Liver (tissue), 9 donors: Measurements from ENCODE around the gene SLC6A11. TPM values are rescaled to one million over a fixed set of nuclear protein-coding genes. Genes with fewer than 3 reads are reported as not detected.

Experiments
- DNase-seq: peaks from one replicate; pipeline ENCODE4 v3.0.0-alpha.2; 2017; ENCODE audit warnings: low spot score
- H3K27ac ChIP-seq, 2 donors: one replicate each; pipeline ENCODE4 v1.7.0; 2013; ENCODE audit warnings: inconsistent platforms in 2 of 2, low read length in 2 of 2, control low read depth in 1 of 2, low read depth in 1 of 2, mild to moderate bottlenecking in 1 of 2
- H3K27me3 ChIP-seq, 4 donors: one replicate each; pipeline versions ENCODE4 v1.6.1 to v1.7.0; 2013; ENCODE audit warnings: low read length in 3 of 4, inconsistent platforms in 1 of 4, mild to moderate bottlenecking in 1 of 4, moderate library complexity in 1 of 4; ENCODE audit not compliant: control insufficient read depth in 4 of 4, insufficient read depth in 4 of 4
- H3K36me3 ChIP-seq, 4 donors: one replicate each; pipeline versions ENCODE4 v1.6.1 to v1.7.0; 2013; ENCODE audit warnings: low read length in 3 of 4, mild to moderate bottlenecking in 3 of 4, low read depth in 1 of 4, moderate library complexity in 1 of 4; ENCODE audit not compliant: control insufficient read depth in 4 of 4, insufficient read depth in 3 of 4
- H3K4me1 ChIP-seq, 4 donors: one replicate each; pipeline versions ENCODE4 v1.6.1 to v1.7.0; 2013; ENCODE audit warnings: low read length in 3 of 4, mild to moderate bottlenecking in 3 of 4, moderate library complexity in 1 of 4; ENCODE audit not compliant: control insufficient read depth in 4 of 4, insufficient read depth in 4 of 4
- H3K4me3 ChIP-seq, 3 donors: one replicate each; pipeline versions ENCODE4 v1.6.1 to v1.7.0; 2013; ENCODE audit warnings: low read length in 3 of 3, control low read depth in 1 of 3, low read depth in 1 of 3, mild to moderate bottlenecking in 1 of 3
- H3K9ac ChIP-seq, 2 donors: one replicate each; pipeline ENCODE4 v1.7.0; 2013; ENCODE audit warnings: low read length in 2 of 2, mild to moderate bottlenecking in 2 of 2, moderate library complexity in 2 of 2, control low read depth in 1 of 2, low read depth in 1 of 2
- H3K9me3 ChIP-seq, 4 donors: one replicate each; pipeline versions ENCODE4 v1.6.1 to v1.7.0; 2013; ENCODE audit warnings: low read length in 3 of 4; ENCODE audit not compliant: control insufficient read depth in 4 of 4
- ATF3 ChIP-seq: IDR thresholded peaks from 2 replicates; pipeline ENCODE4 v1.6.1; 2016; ENCODE audit warnings: antibody characterized with exemption
- CTCF ChIP-seq: fragments of 150-350 bp; IDR thresholded peaks from 2 replicates; pipeline ENCODE4 v1.5.1; 2017; ENCODE audit warnings: improper control_type of control experiment, low read depth, low read length; ENCODE audit not compliant: missing input control
- FOXA2 ChIP-seq: IDR thresholded peaks from 2 replicates; pipeline ENCODE4 v1.6.1; 2016; ENCODE audit warnings: antibody characterized with exemption
- GABPA ChIP-seq, 2 donors: IDR thresholded peaks in 1 of 2; conservative IDR thresholded peaks in 1 of 2; 2 replicates each; pipeline ENCODE4 v1.6.1; 2016; ENCODE audit warnings: antibody characterized with exemption in 2 of 2, mild to moderate bottlenecking in 1 of 2, moderate library complexity in 1 of 2
- HNF4A ChIP-seq, 2 donors: conservative IDR thresholded peaks; 2 replicates each; pipeline ENCODE4 v1.6.1; 2016; ENCODE audit warnings: antibody characterized with exemption in 2 of 2, mild to moderate bottlenecking in 2 of 2
- HNF4G ChIP-seq: IDR thresholded peaks from 2 replicates; pipeline ENCODE4 v1.6.1; 2016; ENCODE audit warnings: antibody characterized with exemption
- JUND ChIP-seq, 2 donors: IDR thresholded peaks; 2 replicates each; pipeline ENCODE4 v1.6.1; 2016; ENCODE audit warnings: antibody characterized with exemption in 2 of 2
- MAX ChIP-seq: IDR thresholded peaks from 2 replicates; pipeline ENCODE4 v1.6.1; 2016; ENCODE audit warnings: antibody characterized with exemption
- NR2F2 ChIP-seq: IDR thresholded peaks from 2 replicates; pipeline ENCODE4 v1.6.1; 2016; ENCODE audit warnings: antibody characterized with exemption
- RAD21 ChIP-seq, 2 donors: IDR thresholded peaks; 2 replicates each; pipeline ENCODE4 v1.6.1; 2016; ENCODE audit warnings: antibody characterized with exemption in 2 of 2, mild to moderate bottlenecking in 2 of 2
- REST ChIP-seq: IDR thresholded peaks from 2 replicates; pipeline ENCODE4 v1.6.1; 2016; ENCODE audit warnings: antibody characterized with exemption, mild to moderate bottlenecking
- RXRA ChIP-seq, 2 donors: IDR thresholded peaks; 2 replicates each; pipeline ENCODE4 v1.6.1; 2017 to 2018; ENCODE audit warnings: antibody characterized with exemption in 2 of 2, mild to moderate bottlenecking in 1 of 2
- SP1 ChIP-seq: IDR thresholded peaks from 2 replicates; pipeline ENCODE4 v1.6.1; 2018; ENCODE audit warnings: antibody characterized with exemption, mild to moderate bottlenecking
- ZBTB33 ChIP-seq: IDR thresholded peaks from 2 replicates; pipeline ENCODE4 v1.6.1; 2016; ENCODE audit warnings: antibody characterized with exemption
- WGBS: extraction: QIAGEN DNeasy Blood & Tissue Kit; methylation state at CpG from one replicate; pipeline ENCODE4 v1.1.7; 2013; 5-methylcytosine and 5-hydroxymethylcytosine counted together
- polyA plus RNA-seq, 2 donors: library from polyadenylated mRNA; stranded (reverse) in 1 of 2; unstranded in 1 of 2; fragments of 200-250 nt in 1 of 2; fragments of >200 nt in 1 of 2; fragmentation: Nextera tagmentation in 1 of 2; extraction: Ambion mirVana in 1 of 2; gene quantifications; one replicate each; pipeline versions ENCODE4 v1.2.1 to v1.2.3, GENCODE V29; 2013 to 2015
- total RNA-seq, 2 donors: library from RNA; depleted of rRNA; stranded (reverse); fragments of >200 nt; gene quantifications; one replicate each; pipeline ENCODE4 v1.2.3, GENCODE V29; 2014
- donor health status: healthy.
- donor health status: healthy.
- donor health status: healthy.
- donor health status: healthy.
- donor health status: healthy.

Gene SLC6A11
- total and polyA plus RNA-seq, 4 donors, result under 0.01 to 7.1 (median 0.01) TPM; not detected in 1

GRCh38 chr3:10855083-10855870 lies 39.2 kb downstream of the SLC6A11 start:
- Histone ChIP-seq H3K9me3 (no peaks in the 10 kb centered on the region), H3K27me3 (no peaks in the 10 kb centered on the region), H3K9ac (no peak overlapping the region), H3K4me3 (no peak overlapping the region), H3K27ac (no peak overlapping the region), H3K36me3 (no peaks in the 10 kb centered on the region), H3K4me1 (no peaks in the 10 kb centered on the region)
- no peak for TF ChIP-seq CTCF
- no peak for TF ChIP-seq SP1
- TF ChIP-seq GABPA (IDR thresholded peaks at IDR 0.05 in 1 of 2, conservative IDR thresholded peaks at IDR 0.05 in 1 of 2), result no peak
- peak; percentile 46 for TF ChIP-seq ATF3
- no peak for TF ChIP-seq REST
- peak in 1 of 2 donors; percentile 26 for TF ChIP-seq HNF4A (conservative IDR thresholded peaks at IDR 0.05)
- TF ChIP-seq RXRA (IDR thresholded peaks at IDR 0.05), result no peak
- TF ChIP-seq FOXA2, result peak; percentile 23
- no peak for TF ChIP-seq HNF4G
- peak in 1 of 2 donors; percentile 63 for TF ChIP-seq JUND (IDR thresholded peaks at IDR 0.05)
- TF ChIP-seq MAX, result no peak
- TF ChIP-seq NR2F2, result no peak
- no peak for DNase-seq
- WGBS, result 32% methylated on average over 2 of the region's 2 CpGs

- no peak overlapping the region for H3K9ac ChIP-seq
- no peaks in the 10 kb centered on the region for H3K9me3 ChIP-seq
- H3K4me3 ChIP-seq, result no peak overlapping the region
- no peaks in the 10 kb centered on the region for H3K27me3 ChIP-seq
- TF ChIP-seq HNF4A (conservative IDR thresholded peaks at IDR 0.05), result peak in 1 of 2 donors; percentile 20
- no peak for TF ChIP-seq ZBTB33
- TF ChIP-seq RAD21 (IDR thresholded peaks at IDR 0.05), result no peak
- TF ChIP-seq RXRA (IDR thresholded peaks at IDR 0.05), result no peak
- no peak for TF ChIP-seq MAX
- WGBS, result 60% methylated on average over 8 of the region's 8 CpGs
- H3K4me1 ChIP-seq, result no peaks in the 10 kb centered on the region
- DNase-seq, result no peak
- H3K36me3 ChIP-seq, result no peaks in the 10 kb centered on the region
- H3K27ac ChIP-seq, result no peak overlapping the region
Observed at GRCh38 chr3:10855871-10856662, 40.0 kb downstream of the SLC6A11 start.
